Sigmoid colon (tissue), 4 donors: ENCODE measurements around the gene NAT9.

Experiments
- EP300 ChIP-seq, 4 donors: sonication (generic); formaldehyde crosslinking; IDR thresholded peaks; one replicate each; pipeline ENCODE4 v1.6.1; 2017; ENCODE audit warnings: antibody characterized with exemption in 4 of 4
- TF ChIP-seq, protein P1 (sequence below), 4 experiments: fragments of 450-650 bp in 3 of 4; fragments of 200-600 bp in 1 of 4; IDR thresholded peaks; one replicate each; pipeline ENCODE4 v1.5.1; 2016 to 2019; ENCODE audit warnings: antibody characterized with exemption in 4 of 4, mild to moderate bottlenecking in 3 of 4, moderate library complexity in 2 of 4

DNA sequence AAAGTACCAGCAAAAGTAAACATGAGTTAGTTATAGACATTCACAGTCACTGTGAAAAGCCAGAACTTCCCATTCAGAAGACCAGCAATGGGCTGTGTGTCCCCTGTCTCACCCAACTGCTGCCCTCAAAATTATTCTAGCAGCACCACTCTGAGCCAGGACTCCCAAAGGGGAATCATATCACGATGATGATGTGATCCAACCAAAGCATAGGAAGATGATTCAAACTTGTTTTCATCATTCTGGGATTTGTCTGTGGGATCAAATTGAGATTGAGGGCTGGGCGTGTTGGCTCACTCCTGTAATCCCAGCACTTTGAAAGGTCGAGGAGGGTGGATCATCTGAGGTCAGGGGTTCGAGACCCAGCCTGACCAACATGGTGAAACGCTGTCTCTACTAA is 6.4 kb upstream of the NAT9 start:
- TF ChIP-seq EP300 (IDR thresholded peaks at IDR 0.05) = no peak
- TF ChIP-seq, protein P1, sequence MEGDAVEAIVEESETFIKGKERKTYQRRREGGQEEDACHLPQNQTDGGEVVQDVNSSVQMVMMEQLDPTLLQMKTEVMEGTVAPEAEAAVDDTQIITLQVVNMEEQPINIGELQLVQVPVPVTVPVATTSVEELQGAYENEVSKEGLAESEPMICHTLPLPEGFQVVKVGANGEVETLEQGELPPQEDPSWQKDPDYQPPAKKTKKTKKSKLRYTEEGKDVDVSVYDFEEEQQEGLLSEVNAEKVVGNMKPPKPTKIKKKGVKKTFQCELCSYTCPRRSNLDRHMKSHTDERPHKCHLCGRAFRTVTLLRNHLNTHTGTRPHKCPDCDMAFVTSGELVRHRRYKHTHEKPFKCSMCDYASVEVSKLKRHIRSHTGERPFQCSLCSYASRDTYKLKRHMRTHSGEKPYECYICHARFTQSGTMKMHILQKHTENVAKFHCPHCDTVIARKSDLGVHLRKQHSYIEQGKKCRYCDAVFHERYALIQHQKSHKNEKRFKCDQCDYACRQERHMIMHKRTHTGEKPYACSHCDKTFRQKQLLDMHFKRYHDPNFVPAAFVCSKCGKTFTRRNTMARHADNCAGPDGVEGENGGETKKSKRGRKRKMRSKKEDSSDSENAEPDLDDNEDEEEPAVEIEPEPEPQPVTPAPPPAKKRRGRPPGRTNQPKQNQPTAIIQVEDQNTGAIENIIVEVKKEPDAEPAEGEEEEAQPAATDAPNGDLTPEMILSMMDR (IDR thresholded peaks at IDR 0.05) = no peak
